Peyer's patch (tissue), 4 donors: ENCODE results near the gene TGFB1.

Experiments used
- POLR2A ChIP-seq, 2 donors: fragments of 450-650 bp; IDR thresholded peaks; one replicate each; pipeline ENCODE4 v1.5.1; 2017; ENCODE audit warnings: antibody characterized with exemption in 2 of 2, mild to moderate bottlenecking in 2 of 2, moderate library complexity in 2 of 2
- TF ChIP-seq, protein P1 (sequence below), 6 experiments: fragments of 450-650 bp in 4 of 6; fragments of 200-600 bp in 2 of 6; sonication (generic) in 1 of 6; IDR thresholded peaks; one replicate each; pipeline ENCODE4 v1.5.1; 2017 to 2019; ENCODE audit warnings: antibody characterized with exemption in 6 of 6, mild to moderate bottlenecking in 3 of 6, moderate library complexity in 1 of 6

DNA sequence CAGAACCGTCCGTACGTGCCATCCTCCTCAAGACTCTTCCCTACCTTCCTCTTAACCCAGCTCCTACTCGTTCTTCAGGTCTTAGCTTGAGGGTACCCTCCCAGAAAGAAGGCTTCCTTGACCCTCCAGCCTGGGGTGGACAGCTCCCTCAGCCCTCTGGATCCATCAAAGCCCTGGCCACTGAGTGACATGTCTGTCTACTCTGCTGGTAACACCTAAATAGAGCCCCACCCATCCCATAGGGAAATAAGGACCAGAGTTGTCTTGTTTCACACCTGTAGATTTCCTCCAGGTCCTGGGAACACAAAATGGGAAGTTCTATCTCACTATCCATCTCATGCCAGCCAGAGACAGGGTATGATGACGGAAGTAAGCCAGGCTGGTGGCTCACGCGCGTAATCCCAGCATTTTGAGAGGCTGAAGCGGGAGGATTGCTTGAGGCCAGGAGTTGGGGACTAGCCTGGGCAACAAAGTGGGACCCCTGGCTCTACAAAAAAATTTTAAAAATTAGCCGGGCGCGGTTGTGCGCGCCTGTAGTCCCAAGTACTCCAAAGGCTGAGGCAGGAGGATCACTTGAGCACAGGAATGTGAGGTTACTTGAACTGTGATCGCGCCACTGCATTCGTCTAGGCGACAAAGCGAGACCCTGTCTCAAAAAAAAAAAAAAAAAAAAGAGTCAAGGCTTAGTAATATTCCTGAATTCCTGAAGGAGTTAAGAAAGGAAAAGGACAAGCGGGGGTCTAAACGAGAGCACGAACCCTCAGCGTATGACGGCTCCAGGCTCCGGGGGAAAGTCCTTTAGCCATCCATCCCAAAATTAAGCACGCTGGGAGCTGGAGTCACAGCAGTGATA is 44.3 kb downstream of the TGFB1 start:
- TF ChIP-seq, protein P1, sequence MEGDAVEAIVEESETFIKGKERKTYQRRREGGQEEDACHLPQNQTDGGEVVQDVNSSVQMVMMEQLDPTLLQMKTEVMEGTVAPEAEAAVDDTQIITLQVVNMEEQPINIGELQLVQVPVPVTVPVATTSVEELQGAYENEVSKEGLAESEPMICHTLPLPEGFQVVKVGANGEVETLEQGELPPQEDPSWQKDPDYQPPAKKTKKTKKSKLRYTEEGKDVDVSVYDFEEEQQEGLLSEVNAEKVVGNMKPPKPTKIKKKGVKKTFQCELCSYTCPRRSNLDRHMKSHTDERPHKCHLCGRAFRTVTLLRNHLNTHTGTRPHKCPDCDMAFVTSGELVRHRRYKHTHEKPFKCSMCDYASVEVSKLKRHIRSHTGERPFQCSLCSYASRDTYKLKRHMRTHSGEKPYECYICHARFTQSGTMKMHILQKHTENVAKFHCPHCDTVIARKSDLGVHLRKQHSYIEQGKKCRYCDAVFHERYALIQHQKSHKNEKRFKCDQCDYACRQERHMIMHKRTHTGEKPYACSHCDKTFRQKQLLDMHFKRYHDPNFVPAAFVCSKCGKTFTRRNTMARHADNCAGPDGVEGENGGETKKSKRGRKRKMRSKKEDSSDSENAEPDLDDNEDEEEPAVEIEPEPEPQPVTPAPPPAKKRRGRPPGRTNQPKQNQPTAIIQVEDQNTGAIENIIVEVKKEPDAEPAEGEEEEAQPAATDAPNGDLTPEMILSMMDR (IDR thresholded peaks at IDR 0.05) = peak in 1 of 6 experiments; percentile 3
- no peak for TF ChIP-seq POLR2A (IDR thresholded peaks at IDR 0.05)
